Mesendoderm (in vitro differentiated cells): ENCODE results near the gene SYNJ2.

ENCODE experiments used
- DNase-seq: peaks from one replicate; pipeline ENCODE4 v3.0.0; 2013
- H2AK5ac ChIP-seq: 2 replicates; pipeline ENCODE4 v1.6.1; 2013; ENCODE audit warnings: low read length, inconsistent platforms
- H2BK120ac ChIP-seq: 2 replicates; pipeline ENCODE4 v1.6.1; 2013; ENCODE audit warnings: low read depth, mild to moderate bottlenecking, low read length, moderate library complexity, mixed read lengths
- H2BK15ac ChIP-seq: replicated peaks from 2 replicates; pipeline ENCODE4 v1.6.1; 2013; ENCODE audit warnings: low read depth, mild to moderate bottlenecking, moderate library complexity
- H2BK5ac ChIP-seq: 2 replicates; pipeline ENCODE4 v1.6.1; 2013; ENCODE audit warnings: low read length, inconsistent platforms
- H3K18ac ChIP-seq: 2 replicates; pipeline ENCODE4 v1.6.1; 2013; ENCODE audit warnings: mild to moderate bottlenecking, low read length, mixed read lengths
- H3K23ac ChIP-seq: one replicate; pipeline ENCODE4 v1.6.1; 2013; ENCODE audit warnings: low read length
- H3K27ac ChIP-seq: 2 replicates; pipeline ENCODE4 v1.5.1; 2013; ENCODE audit warnings: low read depth, mild to moderate bottlenecking, inconsistent platforms, low read length, moderate library complexity
- H3K27me3 ChIP-seq: 2 replicates; pipeline ENCODE4 v1.6.1; 2013; ENCODE audit warnings: low read length, control low read depth, mild to moderate bottlenecking, inconsistent platforms; ENCODE audit not compliant: insufficient read depth, poor library complexity
- H3K36me3 ChIP-seq: 2 replicates; pipeline ENCODE4 v1.6.1; 2013; ENCODE audit warnings: low read length, inconsistent platforms; ENCODE audit not compliant: control insufficient read depth, insufficient read depth
- H3K4ac ChIP-seq: one replicate; pipeline ENCODE4 v1.6.1; 2013; ENCODE audit warnings: low read depth, mild to moderate bottlenecking, low read length, moderate library complexity
- H3K4me1 ChIP-seq: 2 replicates; pipeline ENCODE4 v1.6.1; 2013; ENCODE audit warnings: low read depth, low read length, inconsistent platforms; ENCODE audit not compliant: control insufficient read depth
- H3K4me2 ChIP-seq: 2 replicates; pipeline ENCODE4 v1.6.1; 2013; ENCODE audit warnings: low read length
- H3K4me3 ChIP-seq: 2 replicates; pipeline ENCODE4 v1.5.1; 2013; ENCODE audit warnings: mild to moderate bottlenecking, low read length
- H3K56ac ChIP-seq: one replicate; pipeline ENCODE4 v1.6.1; 2013; ENCODE audit warnings: low read length
- H3K79me1 ChIP-seq: 2 replicates; pipeline ENCODE4 v1.6.1; 2013; ENCODE audit warnings: low read length, inconsistent platforms
- H3K79me2 ChIP-seq: 2 replicates; pipeline ENCODE4 v1.6.1; 2013; ENCODE audit warnings: mild to moderate bottlenecking, low read length; ENCODE audit not compliant: control insufficient read depth, insufficient read depth
- H3K9ac ChIP-seq: 2 replicates; pipeline ENCODE4 v1.6.1; 2013; ENCODE audit warnings: low read length, inconsistent platforms
- H4K5ac ChIP-seq: one replicate; pipeline ENCODE4 v1.6.1; 2013; ENCODE audit warnings: low read length
- H4K8ac ChIP-seq: one replicate; pipeline ENCODE4 v1.6.1; 2013; ENCODE audit warnings: low read depth, mild to moderate bottlenecking, control low read depth, low read length, moderate library complexity
- WGBS: extraction: QIAGEN DNeasy Blood & Tissue Kit; methylation state at CpG from one replicate; pipeline ENCODE4 v1.1.7; 2013; ENCODE audit warnings: low lambda C conversion rate, missing lambda C conversion rate; ENCODE audit not compliant: insufficient coverage; ENCODE audit errors: extremely low coverage; 5-methylcytosine and 5-hydroxymethylcytosine counted together

The SYNJ2 gene

GRCh38 chr6:158039571-158040050 lies 57.9 kb downstream of the SYNJ2 start:
- H2BK120ac ChIP-seq = no peak overlapping the region
- DNase-seq = no peak
- no peak overlapping the region for H3K18ac ChIP-seq
- no peak overlapping the region for H2BK15ac ChIP-seq
- H3K23ac ChIP-seq = no peak overlapping the region
- H2AK5ac ChIP-seq = no peak overlapping the region
- peak overlapping the region; percentile 11 for H3K27ac ChIP-seq
- H3K4ac ChIP-seq = no peak overlapping the region
- H3K56ac ChIP-seq = peak overlapping the region; percentile 17
- no CpG with 5 or more reads among the region's 17 CpGs for WGBS
- H3K9ac ChIP-seq = no peak overlapping the region
- H3K4me2 ChIP-seq = no peak overlapping the region
- H3K27me3 ChIP-seq = no peaks in the 10 kb centered on the region
- H3K4me3 ChIP-seq = no peak overlapping the region
- no peaks in the 10 kb centered on the region for H3K79me2 ChIP-seq
- H3K4me1 ChIP-seq = peaks cover 3% of the 10 kb centered on the region
- H3K36me3 ChIP-seq = no peaks in the 10 kb centered on the region
- no peak overlapping the region for H2BK5ac ChIP-seq
- H3K79me1 ChIP-seq = peaks cover 3% of the 10 kb centered on the region
- H4K8ac ChIP-seq = no peak overlapping the region
- no peak overlapping the region for H4K5ac ChIP-seq

GRCh38 chr6:158040051-158040803 lies 58.6 kb downstream of the SYNJ2 start:
- Histone ChIP-seq H4K5ac (no peak overlapping the region), H3K36me3 (no peaks in the 10 kb centered on the region), H3K4me1 (peaks cover 3% of the 10 kb centered on the region), H2BK120ac (no peak overlapping the region), H3K4ac (no peak overlapping the region), H3K18ac (no peak overlapping the region), H3K79me2 (no peaks in the 10 kb centered on the region), H3K79me1 (peaks cover 3% of the 10 kb centered on the region), H3K23ac (peak overlapping the region; percentile 74), H2BK15ac (no peak overlapping the region), H2BK5ac (peak overlapping the region; percentile 62), H3K56ac (peak overlapping the region; percentile 64), H3K4me3 (no peak overlapping the region), H3K9ac (no peak overlapping the region), H3K27ac (no peak overlapping the region), H2AK5ac (no peak overlapping the region), H4K8ac (no peak overlapping the region), H3K27me3 (no peaks in the 10 kb centered on the region), H3K4me2 (no peak overlapping the region)
- DNase-seq = peak; percentile 77
- no CpG with 5 or more reads among the region's 6 CpGs for WGBS

- Histone ChIP-seq H3K79me1 (peaks cover 3% of the 10 kb centered on the region), H3K9ac (no peak overlapping the region), H4K5ac (no peak overlapping the region), H3K4me3 (no peak overlapping the region), H2AK5ac (no peak overlapping the region), H3K79me2 (no peaks in the 10 kb centered on the region), H3K23ac (no peak overlapping the region), H2BK120ac (no peak overlapping the region), H3K4ac (no peak overlapping the region), H4K8ac (no peak overlapping the region), H3K18ac (no peak overlapping the region), H2BK15ac (no peak overlapping the region), H3K4me2 (no peak overlapping the region), H2BK5ac (no peak overlapping the region), H3K27ac (no peak overlapping the region), H3K56ac (no peak overlapping the region), H3K36me3 (no peaks in the 10 kb centered on the region), H3K27me3 (no peaks in the 10 kb centered on the region), H3K4me1 (peaks cover 3% of the 10 kb centered on the region)
- WGBS = no CpG with 5 or more reads among the region's 12 CpGs
- DNase-seq = no peak
Observed at GRCh38 chr6:158040804-158041347, 59.2 kb downstream of the SYNJ2 start.

GRCh38 chr6:158041370-158041769 lies 59.7 kb downstream of the SYNJ2 start:
- Histone ChIP-seq H3K4ac (no peak overlapping the region), H3K23ac (no peak overlapping the region), H3K36me3 (no peaks in the 10 kb centered on the region), H3K4me1 (peaks cover 3% of the 10 kb centered on the region), H3K56ac (no peak overlapping the region), H4K8ac (no peak overlapping the region), H2BK15ac (no peak overlapping the region), H2AK5ac (no peak overlapping the region), H3K4me2 (no peak overlapping the region), H2BK120ac (no peak overlapping the region), H2BK5ac (no peak overlapping the region), H3K27ac (no peak overlapping the region), H3K9ac (no peak overlapping the region), H3K4me3 (no peak overlapping the region), H3K79me2 (no peaks in the 10 kb centered on the region), H3K18ac (no peak overlapping the region), H3K79me1 (peaks cover 3% of the 10 kb centered on the region), H3K27me3 (no peaks in the 10 kb centered on the region), H4K5ac (no peak overlapping the region)
- DNase-seq = no peak
- no CpG with 5 or more reads among the region's 4 CpGs for WGBS

- no peak for DNase-seq
Observed at GRCh38 chr6:158041788-158042187, 60.1 kb downstream of the SYNJ2 start.

More at GRCh38 chr6:158041788-158042187, 60.1 kb downstream of the SYNJ2 start:
- H3K18ac ChIP-seq = no peak overlapping the region
- no peak overlapping the region for H3K4me3 ChIP-seq
- peaks cover 3% of the 10 kb centered on the region for H3K4me1 ChIP-seq
- no peaks in the 10 kb centered on the region for H3K27me3 ChIP-seq
- peaks cover 3% of the 10 kb centered on the region for H3K79me1 ChIP-seq
- H3K36me3 ChIP-seq = no peaks in the 10 kb centered on the region
- no peak overlapping the region for H2BK15ac ChIP-seq
- no peak overlapping the region for H3K9ac ChIP-seq
- H3K27ac ChIP-seq = no peak overlapping the region
- WGBS = no CpG with 5 or more reads among the region's 12 CpGs
- no peak overlapping the region for H3K23ac ChIP-seq
- H3K79me2 ChIP-seq = no peaks in the 10 kb centered on the region
- no peak overlapping the region for H4K5ac ChIP-seq
- no peak overlapping the region for H2BK5ac ChIP-seq
- no peak overlapping the region for H3K56ac ChIP-seq
- no peak overlapping the region for H4K8ac ChIP-seq
- H2BK120ac ChIP-seq = no peak overlapping the region
- H3K4me2 ChIP-seq = no peak overlapping the region
- no peak overlapping the region for H3K4ac ChIP-seq
- no peak overlapping the region for H2AK5ac ChIP-seq
